Measurements from ENCODE around the gene MZF1.
A peak's percentile ranks its signal among the peaks of the same experiment; 100 is the strongest.

GRCh38 chr19:58519355-58520256 is 53.5 kb downstream of the MZF1 start, which contains the start of gene ZBTB45:
- TF ChIP-seq CTCF (IDR thresholded peaks at IDR 0.05; ENCODE audit: low read depth, low read length, missing input control) (peak; percentile 65), HNF4G (IDR thresholded peaks at IDR 0.05) (no peak)
- TF ChIP-seq, protein P1, sequence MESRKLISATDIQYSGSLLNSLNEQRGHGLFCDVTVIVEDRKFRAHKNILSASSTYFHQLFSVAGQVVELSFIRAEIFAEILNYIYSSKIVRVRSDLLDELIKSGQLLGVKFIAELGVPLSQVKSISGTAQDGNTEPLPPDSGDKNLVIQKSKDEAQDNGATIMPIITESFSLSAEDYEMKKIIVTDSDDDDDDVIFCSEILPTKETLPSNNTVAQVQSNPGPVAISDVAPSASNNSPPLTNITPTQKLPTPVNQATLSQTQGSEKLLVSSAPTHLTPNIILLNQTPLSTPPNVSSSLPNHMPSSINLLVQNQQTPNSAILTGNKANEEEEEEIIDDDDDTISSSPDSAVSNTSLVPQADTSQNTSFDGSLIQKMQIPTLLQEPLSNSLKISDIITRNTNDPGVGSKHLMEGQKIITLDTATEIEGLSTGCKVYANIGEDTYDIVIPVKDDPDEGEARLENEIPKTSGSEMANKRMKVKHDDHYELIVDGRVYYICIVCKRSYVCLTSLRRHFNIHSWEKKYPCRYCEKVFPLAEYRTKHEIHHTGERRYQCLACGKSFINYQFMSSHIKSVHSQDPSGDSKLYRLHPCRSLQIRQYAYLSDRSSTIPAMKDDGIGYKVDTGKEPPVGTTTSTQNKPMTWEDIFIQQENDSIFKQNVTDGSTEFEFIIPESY (IDR thresholded peaks at IDR 0.05): peak; percentile 79
- TF ChIP-seq, protein P2, sequence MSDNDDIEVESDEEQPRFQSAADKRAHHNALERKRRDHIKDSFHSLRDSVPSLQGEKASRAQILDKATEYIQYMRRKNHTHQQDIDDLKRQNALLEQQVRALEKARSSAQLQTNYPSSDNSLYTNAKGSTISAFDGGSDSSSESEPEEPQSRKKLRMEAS (IDR thresholded peaks at IDR 0.05): peak; percentile 86
